Upper lobe of left lung (tissue), 6 donors: ENCODE data around the gene FKBP6. TPM values are rescaled to one million over a fixed set of nuclear protein-coding genes. Genes with fewer than 3 reads are reported as not detected.
A peak's percentile ranks its signal among the peaks of the same experiment; 100 is the strongest.
"Not testable (repeated sequence)": the region's sequence is repeated elsewhere in the genome, so short reads cannot be mapped to it uniquely, and the experiment has no call there.

Experiments
- ATAC-seq, 2 donors: fragments of 200-7000 bp; cut with Tn5 transposase; one replicate each; pipeline ENCODE4 v1.9.1; 2022; ENCODE audit warnings: mild to moderate bottlenecking in 2 of 2, moderate library complexity in 2 of 2; ENCODE audit not compliant: low FRiP score in 2 of 2
- DNase-seq, 2 donors: peaks; one replicate each; pipeline ENCODE4 v3.0.0-alpha.2; 2019 to 2020
- H3K27ac ChIP-seq, 4 donors: fragments of 200-600 bp; sonication (generic); one replicate each; pipeline ENCODE4 v1.5.1; 2016 to 2019
- H3K27me3 ChIP-seq, 4 donors: fragments of 200-600 bp; sonication (generic); one replicate each; pipeline ENCODE4 v1.5.1; 2017 to 2019
- H3K36me3 ChIP-seq, 4 donors: fragments of 200-600 bp; sonication (generic); one replicate each; pipeline ENCODE4 v1.5.1; 2016 to 2019
- H3K4me1 ChIP-seq, 4 donors: fragments of 200-600 bp; sonication (generic); one replicate each; pipeline ENCODE4 v1.5.1; 2018 to 2019
- H3K4me3 ChIP-seq, 4 donors: fragments of 200-600 bp; sonication (generic); one replicate each; pipeline ENCODE4 v1.5.1; 2017 to 2019; ENCODE audit warnings: mild to moderate bottlenecking in 2 of 4, moderate library complexity in 1 of 4
- H3K9me3 ChIP-seq, 4 donors: fragments of 200-600 bp; sonication (generic); one replicate each; pipeline ENCODE4 v1.5.1; 2018 to 2019
- EP300 ChIP-seq, 4 donors: sonication (generic); formaldehyde crosslinking; IDR thresholded peaks; one replicate each; pipeline ENCODE4 v1.5.1; 2017; ENCODE audit warnings: antibody characterized with exemption in 4 of 4, control low read depth in 2 of 4
- POLR2A ChIP-seq, 4 donors: fragments of 450-650 bp; IDR thresholded peaks; one replicate each; pipeline ENCODE4 v1.5.1; 2016 to 2017; ENCODE audit warnings: antibody characterized with exemption in 4 of 4, mild to moderate bottlenecking in 2 of 4
- POLR2AphosphoS5 ChIP-seq, 2 donors: sonication (generic); formaldehyde crosslinking; IDR thresholded peaks; one replicate each; pipeline ENCODE4 v1.5.1; 2017; ENCODE audit warnings: antibody characterized with exemption in 2 of 2
- WGBS, 2 donors: methylation state at CpG; one replicate each; pipeline ENCODE4 v1.1.5; 2017 to 2018; 5-methylcytosine and 5-hydroxymethylcytosine counted together
- total RNA-seq, 6 donors: library from RNA; depleted of rRNA in 4 of 6; stranded (reverse); fragments of >200 nt in 4 of 6; gene quantifications; one replicate each; pipeline versions ENCODE4 v1.1.0 to v1.2.1, GENCODE V29; 2016 to 2021
- TF ChIP-seq, protein P1 (sequence below), 6 experiments: fragments of 450-650 bp in 4 of 6; fragments of 200-600 bp in 2 of 6; sonication (generic) in 2 of 6; IDR thresholded peaks; one replicate each; pipeline ENCODE4 v1.5.1; 2016 to 2019; ENCODE audit warnings: antibody characterized with exemption in 6 of 6
- donor health status: DM: no; HTN: no; CAD: no; lungs with moderate emphysema.
- donor health status: DM: no; HTN: yes; CAD: no; lungs with severe emphysema.

FKBP6 gene
- total RNA-seq, 6 donors from 2014 or later, result 0.30 TPM; not detected in 5

DNA sequence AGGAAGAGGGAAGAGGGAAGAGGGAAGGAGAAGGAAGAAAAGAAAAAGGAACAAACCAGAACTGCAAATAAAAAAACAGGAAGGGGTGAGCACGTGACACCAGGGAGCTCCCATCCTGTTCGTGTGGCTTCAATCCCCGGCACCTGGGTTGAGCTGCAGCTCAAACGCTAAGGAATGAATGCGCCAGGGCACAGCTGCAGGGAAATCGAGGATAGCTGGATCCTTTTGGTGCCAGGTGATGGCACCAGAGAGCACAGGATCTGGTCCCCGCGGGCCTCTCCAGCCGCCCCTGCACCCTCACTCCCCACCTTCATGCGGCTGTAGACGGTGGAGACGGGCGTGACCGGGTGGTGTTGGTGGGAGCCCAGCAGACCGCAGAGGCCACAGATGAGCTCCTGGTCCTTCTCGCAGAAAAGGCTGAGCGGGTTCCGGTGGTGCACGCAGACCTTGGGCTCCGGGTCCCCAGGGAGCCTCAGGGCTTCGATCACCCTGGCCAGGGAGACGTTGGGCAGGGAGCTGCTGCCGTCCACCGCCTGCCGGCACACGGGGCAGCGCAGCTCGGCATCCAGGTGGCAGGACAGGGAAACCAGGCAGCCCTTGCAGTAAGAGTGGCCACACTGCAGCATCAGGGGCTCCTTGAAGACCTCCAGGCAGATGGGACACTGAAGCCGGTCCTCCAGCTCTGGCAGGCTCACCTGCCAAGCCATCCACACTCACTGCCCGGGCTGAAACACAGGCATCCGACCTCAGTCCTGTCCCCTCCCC lies 3.7 kb upstream of the FKBP6 start:
- H3K4me3 ChIP-seq, result peak overlapping the region in 3 of 4 donors; percentile 11 to 29 (median 16)
- peak; percentile 61 to 75 for DNase-seq

DNA sequence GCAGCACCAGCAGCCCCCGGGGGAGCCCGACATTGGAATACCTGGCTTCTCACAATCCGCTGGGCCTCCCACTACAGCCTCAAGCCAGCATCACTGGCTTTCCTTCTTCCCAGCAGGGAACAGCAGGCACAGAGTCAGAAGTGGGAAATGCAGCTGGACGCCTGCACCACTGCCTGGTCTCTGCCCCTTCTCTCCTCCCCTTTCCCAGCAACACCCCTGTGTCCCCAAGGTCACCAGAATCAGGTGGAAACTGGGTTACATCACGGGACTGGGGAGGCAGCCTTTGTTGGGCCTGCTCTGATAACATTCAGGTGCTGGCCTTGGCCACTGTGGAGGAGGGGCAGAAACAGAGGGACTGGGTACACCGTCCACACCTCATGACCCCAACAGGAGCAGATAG lies 2.5 kb upstream of the FKBP6 start:
- ATAC-seq, H3K27ac ChIP-seq, H3K4me3 ChIP-seq, H3K36me3 ChIP-seq, H3K9me3 ChIP-seq, DNase-seq, H3K27me3 ChIP-seq: not testable (repeated sequence)
- peaks cover 4 to 12% (median 7%) of the 10 kb centered on the region in 4 donors for H3K4me1 ChIP-seq
- WGBS, 2 donors, result 96 to 97% methylated on average over 4 to 6 of the region's 6 CpGs

More for the DNA sequence above, 3.7 kb upstream of the FKBP6 start:
- ATAC-seq, result peak; percentile 47
- H3K36me3 ChIP-seq, H3K9me3 ChIP-seq, H3K27me3 ChIP-seq, H3K27ac ChIP-seq: not testable (repeated sequence)
- H3K4me1 ChIP-seq, result peaks cover 4 to 12% (median 7%) of the 10 kb centered on the region in 4 donors
- TF ChIP-seq, protein P1, sequence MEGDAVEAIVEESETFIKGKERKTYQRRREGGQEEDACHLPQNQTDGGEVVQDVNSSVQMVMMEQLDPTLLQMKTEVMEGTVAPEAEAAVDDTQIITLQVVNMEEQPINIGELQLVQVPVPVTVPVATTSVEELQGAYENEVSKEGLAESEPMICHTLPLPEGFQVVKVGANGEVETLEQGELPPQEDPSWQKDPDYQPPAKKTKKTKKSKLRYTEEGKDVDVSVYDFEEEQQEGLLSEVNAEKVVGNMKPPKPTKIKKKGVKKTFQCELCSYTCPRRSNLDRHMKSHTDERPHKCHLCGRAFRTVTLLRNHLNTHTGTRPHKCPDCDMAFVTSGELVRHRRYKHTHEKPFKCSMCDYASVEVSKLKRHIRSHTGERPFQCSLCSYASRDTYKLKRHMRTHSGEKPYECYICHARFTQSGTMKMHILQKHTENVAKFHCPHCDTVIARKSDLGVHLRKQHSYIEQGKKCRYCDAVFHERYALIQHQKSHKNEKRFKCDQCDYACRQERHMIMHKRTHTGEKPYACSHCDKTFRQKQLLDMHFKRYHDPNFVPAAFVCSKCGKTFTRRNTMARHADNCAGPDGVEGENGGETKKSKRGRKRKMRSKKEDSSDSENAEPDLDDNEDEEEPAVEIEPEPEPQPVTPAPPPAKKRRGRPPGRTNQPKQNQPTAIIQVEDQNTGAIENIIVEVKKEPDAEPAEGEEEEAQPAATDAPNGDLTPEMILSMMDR (IDR thresholded peaks at IDR 0.05), result peak in 5 of 6 experiments; percentile 15 to 53 (median 37)
- 12 to 17% methylated on average over 10 to 31 of the region's 31 CpGs for WGBS, 2 donors

DNA sequence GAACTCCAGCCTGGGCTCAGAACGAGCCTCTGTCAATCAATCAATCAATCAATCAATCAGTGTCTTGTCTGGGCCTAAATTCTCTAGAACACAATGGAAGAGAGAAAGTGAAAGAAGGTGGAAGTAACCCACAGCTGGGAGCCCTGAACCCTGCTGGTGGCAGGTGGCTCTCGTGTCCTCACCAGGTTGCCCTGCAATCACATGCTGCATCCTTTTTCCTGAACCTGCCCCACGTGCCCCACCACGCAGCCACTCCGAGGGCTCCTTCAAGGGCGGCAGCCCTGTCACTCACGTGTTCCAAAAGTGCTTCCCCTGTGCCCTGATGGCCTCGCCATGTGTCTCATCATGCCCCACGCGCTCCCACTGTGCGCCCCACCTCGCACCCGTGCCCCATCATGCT lies 512 bp upstream of the FKBP6 start:
- WGBS, 2 donors, result 64 to 94% methylated on average over 1 to 11 of the region's 13 CpGs

DNA sequence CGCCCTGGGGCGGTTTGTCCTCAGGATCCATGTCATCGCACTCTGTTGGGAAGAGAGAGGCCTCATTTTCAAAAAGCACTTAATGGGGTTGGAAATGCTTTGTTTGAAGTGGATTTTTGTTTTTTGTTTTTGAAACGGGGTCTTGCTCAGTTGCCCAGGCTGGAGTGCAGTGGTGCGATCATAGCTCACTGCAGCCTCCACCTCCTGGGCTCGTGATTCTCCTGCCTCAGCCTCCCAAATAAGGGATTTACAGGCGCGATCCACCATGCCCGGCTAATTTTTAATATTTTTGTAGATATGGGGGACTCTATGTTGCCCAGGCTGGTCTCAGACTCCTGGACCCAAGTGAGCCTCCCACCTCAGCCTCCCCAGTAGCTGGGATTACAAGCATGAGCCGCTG lies 735 bp downstream of the FKBP6 start:
- TF ChIP-seq, protein P1 (IDR thresholded peaks at IDR 0.05), result no peak
- TF ChIP-seq POLR2AphosphoS5 (IDR thresholded peaks at IDR 0.05), result no peak
- TF ChIP-seq POLR2A (IDR thresholded peaks at IDR 0.05), result no peak
- no peak for TF ChIP-seq EP300 (IDR thresholded peaks at IDR 0.05)
- no peaks in the 10 kb centered on the region for H3K27me3 ChIP-seq
- no peak overlapping the region for H3K27ac ChIP-seq
- ATAC-seq (no peak), DNase-seq (no peak)
- no peaks in the 10 kb centered on the region for H3K9me3 ChIP-seq
- WGBS, 2 donors, result 96 to 97% methylated on average over 10 of the region's 10 CpGs
- H3K4me3 ChIP-seq, result no peak overlapping the region
- peaks cover 4 to 10% (median 8%) of the 10 kb centered on the region in 4 donors for H3K4me1 ChIP-seq
- H3K36me3 ChIP-seq, result no peaks in the 10 kb centered on the region

More for the DNA sequence above, 512 bp upstream of the FKBP6 start:
- DNase-seq, H3K36me3 ChIP-seq, H3K27me3 ChIP-seq, H3K9me3 ChIP-seq, H3K4me3 ChIP-seq, ATAC-seq, H3K27ac ChIP-seq: not testable (repeated sequence)
- peaks cover 4 to 12% (median 8%) of the 10 kb centered on the region in 4 donors for H3K4me1 ChIP-seq

DNA sequence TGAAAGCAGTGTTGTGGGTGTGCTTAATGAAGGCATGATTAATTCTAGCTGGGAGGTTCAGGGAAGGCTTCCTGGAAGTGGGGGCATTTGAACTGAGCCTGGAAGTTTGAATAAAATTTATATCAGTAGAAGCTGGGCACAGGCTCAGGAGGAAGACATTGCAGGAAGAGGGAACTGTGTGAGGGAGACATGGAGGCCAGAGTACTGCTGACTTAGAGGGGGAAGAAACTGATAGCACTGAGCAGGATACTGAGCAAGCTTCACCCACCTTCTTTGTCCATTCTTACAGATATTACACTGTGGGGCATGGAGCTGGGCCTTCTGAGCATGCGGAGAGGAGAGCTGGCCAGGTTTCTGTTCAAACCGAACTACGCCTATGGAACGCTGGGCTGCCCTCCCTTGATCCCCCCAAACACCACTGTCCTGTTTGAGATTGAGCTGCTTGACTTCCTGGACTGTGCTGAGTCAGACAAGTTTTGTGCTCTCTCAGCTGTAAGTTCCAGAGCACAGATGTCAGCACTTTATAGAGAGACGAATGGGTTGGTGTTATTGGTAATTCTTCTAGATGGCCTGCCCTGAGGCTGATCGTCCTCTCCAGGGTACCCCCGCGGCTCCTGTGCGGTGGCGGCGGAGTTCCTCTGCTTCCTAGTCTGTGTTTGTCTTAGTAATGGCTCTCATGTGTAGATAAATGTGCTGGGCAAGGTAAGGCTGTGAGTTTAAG lies 2.1 kb downstream of the FKBP6 start:
- TF ChIP-seq EP300 (IDR thresholded peaks at IDR 0.05) (no peak), POLR2AphosphoS5 (IDR thresholded peaks at IDR 0.05) (no peak), POLR2A (IDR thresholded peaks at IDR 0.05) (no peak)
- TF ChIP-seq, protein P1 (IDR thresholded peaks at IDR 0.05), result no peak
- ATAC-seq (peak in 1 of 2 donors; percentile 59), DNase-seq (no peak)
- Histone ChIP-seq H3K36me3 (no peaks in the 10 kb centered on the region), H3K9me3 (no peaks in the 10 kb centered on the region), H3K4me1 (peaks cover 0 to 4% (median 0%) of the 10 kb centered on the region in 4 donors), H3K27ac (peak overlapping the region in 1 of 4 donors; percentile 11), H3K4me3 (no peak overlapping the region), H3K27me3 (no peaks in the 10 kb centered on the region)
- 50 to 52% methylated on average over 11 of the region's 11 CpGs for WGBS, 2 donors
